SK-N-SH treated with all-trans-retinoic acid at 6 μM for 48 hours (cell line): ENCODE data around the gene OXCT2.

Experiments used
- ATAC-seq: fragments of 200-7000 bp; cut with Tn5 transposase; 3 replicates; pipeline ENCODE4 v1.9.1; 2020; ENCODE audit warnings: mild to moderate bottlenecking, moderate library complexity
- ARNTL ChIP-seq: fragments of 450-650 bp; formaldehyde crosslinking; IDR thresholded peaks from 2 replicates; pipeline ENCODE4 v1.5.0; 2020; ENCODE audit warnings: low read depth, mild to moderate bottlenecking, moderate library complexity, borderline replicate concordance
- BACH2 ChIP-seq: fragments of 250-450 bp; sonication (Bioruptor Pico); IDR thresholded peaks from 2 replicates; pipeline ENCODE4 v1.9.0; 2021; ENCODE audit warnings: mild to moderate bottlenecking, borderline replicate concordance
- CREB5 ChIP-seq: fragments of 250-450 bp; sonication (Bioruptor Pico); IDR thresholded peaks from 2 replicates; pipeline ENCODE4 v1.5.1; 2020; ENCODE audit warnings: low read depth, mild to moderate bottlenecking, moderate library complexity
- CSDC2 ChIP-seq: fragments of 250-450 bp; sonication (Bioruptor Pico); IDR thresholded peaks from 2 replicates; pipeline ENCODE4 v1.5.0; 2020; ENCODE audit warnings: mild to moderate bottlenecking, moderate library complexity
- CSRNP3 ChIP-seq: fragments of 250-450 bp; sonication (Bioruptor Pico); IDR thresholded peaks from 2 replicates; pipeline ENCODE4 v1.5.1; 2021; ENCODE audit warnings: mild to moderate bottlenecking, moderate library complexity
- ESRRG ChIP-seq: fragments of 250-450 bp; sonication (Bioruptor Pico); IDR thresholded peaks from 2 replicates; pipeline ENCODE4 v1.6.1; 2021; ENCODE audit warnings: mild to moderate bottlenecking
- GLIS3 ChIP-seq: fragments of 250-450 bp; sonication (Bioruptor Pico); IDR thresholded peaks from 2 replicates; pipeline ENCODE4 v1.5.0; 2020; ENCODE audit warnings: mild to moderate bottlenecking, moderate library complexity
- ISL1 ChIP-seq: fragments of 250-450 bp; sonication (Bioruptor Pico); IDR thresholded peaks from 2 replicates; pipeline ENCODE4 v2.1.2; 2022; ENCODE audit warnings: mild to moderate bottlenecking, moderate library complexity
- OSR1 ChIP-seq: fragments of 250-450 bp; sonication (Bioruptor Pico); IDR thresholded peaks from 2 replicates; pipeline ENCODE4 v1.8.0; 2022; ENCODE audit warnings: moderate library complexity, mild to moderate bottlenecking, inconsistent platforms
- PATZ1 ChIP-seq: fragments of 250-450 bp; sonication (Bioruptor Pico); IDR thresholded peaks from 2 replicates; pipeline ENCODE4 v1.8.0; 2020; ENCODE audit warnings: mild to moderate bottlenecking, moderate library complexity, borderline replicate concordance
- POU6F1 ChIP-seq: fragments of 250-450 bp; sonication (Bioruptor Pico); IDR thresholded peaks from 2 replicates; pipeline ENCODE4 v1.8.0; 2021; ENCODE audit warnings: low read depth, mild to moderate bottlenecking, moderate library complexity, borderline replicate concordance
- RARB ChIP-seq: fragments of 250-450 bp; sonication (Bioruptor Pico); IDR thresholded peaks from 2 replicates; pipeline ENCODE4 v1.8.0; 2021; ENCODE audit warnings: mild to moderate bottlenecking, moderate library complexity
- TCF4 ChIP-seq: fragments of 250-450 bp; sonication (Bioruptor Pico); IDR thresholded peaks from 2 replicates; pipeline ENCODE4 v1.8.0; 2021; ENCODE audit warnings: mild to moderate bottlenecking, moderate library complexity, borderline replicate concordance
- TOX ChIP-seq: fragments of 250-450 bp; sonication (Bioruptor Pico); IDR thresholded peaks from 2 replicates; pipeline ENCODE4 v1.8.0; 2021; ENCODE audit warnings: mild to moderate bottlenecking, moderate library complexity, borderline replicate concordance
- TSHZ2 ChIP-seq: fragments of 250-450 bp; sonication (Bioruptor Pico); IDR thresholded peaks from 2 replicates; pipeline ENCODE4 v1.5.0; 2020; ENCODE audit warnings: mild to moderate bottlenecking, moderate library complexity
- ZC3H10 ChIP-seq: fragments of 250-450 bp; sonication (Bioruptor Pico); IDR thresholded peaks from 2 replicates; pipeline ENCODE4 v1.5.1; 2021; ENCODE audit warnings: mild to moderate bottlenecking, moderate library complexity
- ZFP3 ChIP-seq: fragments of 250-450 bp; sonication (Bioruptor Pico); IDR thresholded peaks from 2 replicates; pipeline ENCODE4 v1.5.0; 2020; ENCODE audit warnings: mild to moderate bottlenecking, moderate library complexity
- ZFP30 ChIP-seq: fragments of 450-650 bp; formaldehyde crosslinking; IDR thresholded peaks from 2 replicates; pipeline ENCODE4 v1.5.0; 2022; ENCODE audit warnings: mild to moderate bottlenecking, moderate library complexity
- ZNF565 ChIP-seq: fragments of 450-650 bp; formaldehyde crosslinking; conservative IDR thresholded peaks from 2 replicates; pipeline ENCODE4 v1.5.0; 2020; ENCODE audit warnings: low read depth, mild to moderate bottlenecking, moderate library complexity
- ZNF8 ChIP-seq: fragments of 450-650 bp; formaldehyde crosslinking; IDR thresholded peaks from 2 replicates; pipeline ENCODE4 v1.5.0; 2020; ENCODE audit warnings: mild to moderate bottlenecking, moderate library complexity

OXCT2 gene

GRCh38 chr1:39781349-39781715 lies 10.2 kb upstream of the OXCT2 start:
- TF ChIP-seq ZNF8 (CRISPR knock-in tag): no peak
- TF ChIP-seq ARNTL (CRISPR knock-in tag): no peak
- TF ChIP-seq ZFP30 (CRISPR knock-in tag): no peak
- TF ChIP-seq BACH2 (CRISPR knock-in tag): no peak
- no peak for TF ChIP-seq TSHZ2
- TF ChIP-seq ZFP3 (CRISPR knock-in tag): no peak
- no peak for TF ChIP-seq ZC3H10 (CRISPR knock-in tag)
- no peak for TF ChIP-seq CSDC2
- no peak for TF ChIP-seq CSRNP3 (CRISPR knock-in tag)
- TF ChIP-seq CREB5 (CRISPR knock-in tag): no peak
- TF ChIP-seq ZNF565 (CRISPR knock-in tag): no peak
- TF ChIP-seq PATZ1 (CRISPR knock-in tag): no peak
- no peak for ATAC-seq

GRCh38 chr1:39779821-39780220 lies 8.7 kb upstream of the OXCT2 start:
- ATAC-seq: no peak
- TF ChIP-seq GLIS3 (CRISPR knock-in tag): no peak
- TF ChIP-seq TOX (CRISPR knock-in tag): no peak
- TF ChIP-seq CSRNP3 (CRISPR knock-in tag): no peak
- TF ChIP-seq TSHZ2: no peak
- no peak for TF ChIP-seq ZFP30 (CRISPR knock-in tag)
- TF ChIP-seq TCF4 (CRISPR knock-in tag): no peak
- no peak for TF ChIP-seq ESRRG (CRISPR knock-in tag)

- TF ChIP-seq CSDC2 (no peak), POU6F1 (CRISPR knock-in tag) (no peak), OSR1 (no peak), ZC3H10 (CRISPR knock-in tag) (no peak), CSRNP3 (CRISPR knock-in tag) (no peak), RARB (CRISPR knock-in tag) (no peak), ARNTL (CRISPR knock-in tag) (no peak), PATZ1 (CRISPR knock-in tag) (no peak), ISL1 (no peak), BACH2 (CRISPR knock-in tag) (no peak)
- ATAC-seq: no peak
These were observed 8.0 kb upstream of the OXCT2 start for GRCh38 chr1:39779137-39779536.
